Activated T-cell treated with anti-CD3 and anti-CD28 coated beads, Interleukin-2, amount 50 U/mL, for 72 hours (primary cell): ENCODE data around the gene IGFALS. TPM values are rescaled to one million over a fixed set of nuclear protein-coding genes. Genes with fewer than 3 reads are reported as not detected.

ENCODE experiments used
- ATAC-seq, 2 donors: fragments of 150-1000 bp; cut with Tn5 transposase; replicated peaks in 1 of 2; 2 replicates each; pipeline ENCODE4 v1.10.0; 2021; ENCODE audit warnings: moderate library complexity in 2 of 2, mild to moderate bottlenecking in 1 of 2
- DNase-seq, 2 donors: peaks; one replicate each; pipeline ENCODE4 v3.0.0; 2021 to 2022; ENCODE audit warnings: mixed read lengths in 1 of 2
- H3K27ac Mint-ChIP-seq: one replicate; pipeline ENCODE4 v1.8.0; 2022; ENCODE audit warnings: mild to moderate bottlenecking, moderate library complexity, mixed read lengths
- H3K27me3 Mint-ChIP-seq: one replicate; pipeline ENCODE4 v1.8.0; 2022; ENCODE audit warnings: low read depth, mixed read lengths
- H3K36me3 Mint-ChIP-seq, 2 donors: one replicate each; pipeline ENCODE4 v1.8.0; 2022; ENCODE audit warnings: mixed read lengths in 2 of 2, mild to moderate bottlenecking in 1 of 2; ENCODE audit not compliant: insufficient read depth in 2 of 2
- H3K4me1 Mint-ChIP-seq: one replicate; pipeline ENCODE4 v1.8.0; 2022; ENCODE audit warnings: low read depth, mixed read lengths
- H3K4me3 Mint-ChIP-seq, 2 donors: one replicate each; pipeline ENCODE4 v1.8.0; 2022; ENCODE audit warnings: mild to moderate bottlenecking in 2 of 2, mixed read lengths in 2 of 2, moderate library complexity in 2 of 2
- H3K9me3 Mint-ChIP-seq, 2 donors: one replicate each; pipeline ENCODE4 v1.8.0; 2022; ENCODE audit warnings: mixed read lengths in 2 of 2
- total RNA-seq, 2 donors: library from RNA; stranded (reverse); gene quantifications; one replicate each; pipeline ENCODE4 v1.2.3, GENCODE V29; 2022

Gene IGFALS
- total RNA-seq, 2 donors from 2014 or later: 0.14 to 0.37 TPM

DNA sequence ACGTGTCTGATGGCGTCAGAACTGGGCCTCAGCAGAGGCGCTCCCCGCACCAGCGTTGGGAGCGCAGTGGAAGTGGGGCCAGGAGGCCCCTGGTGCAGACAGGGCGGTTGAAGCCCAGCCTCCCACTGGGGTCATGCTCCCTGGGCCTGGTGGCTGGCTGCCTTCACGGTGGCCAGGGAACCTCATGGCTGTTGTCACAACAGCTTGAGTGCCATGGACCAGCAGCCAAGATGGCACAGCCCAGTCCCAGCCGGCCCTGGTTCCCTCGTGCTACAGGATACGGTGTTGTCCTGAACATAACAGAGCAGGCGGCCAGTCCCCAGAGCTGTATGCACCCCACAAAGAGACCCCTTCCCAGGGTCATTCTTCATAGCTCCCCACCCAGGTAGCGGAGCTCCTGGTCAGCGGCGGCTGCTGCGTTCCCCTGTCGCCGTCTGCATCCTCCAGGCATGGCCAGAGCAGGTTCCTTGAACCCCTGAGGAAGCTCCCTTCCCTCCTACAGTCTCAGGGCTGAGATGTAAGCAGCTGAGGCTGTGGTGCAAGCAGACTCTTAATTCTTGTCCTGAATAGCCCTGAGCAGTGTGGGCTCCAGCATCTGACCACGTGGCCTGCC is 51.8 kb downstream of the IGFALS start:
- Mint-ChIP-seq H3K27me3 (no peaks in the 10 kb centered on the region), H3K27ac (no peak overlapping the region), H3K4me1 (no peaks in the 10 kb centered on the region), H3K4me3 (no peak overlapping the region), H3K36me3 (no peaks in the 10 kb centered on the region), H3K9me3 (no peaks in the 10 kb centered on the region)
- ATAC-seq (no peak), DNase-seq (no peak)

GRCh38 chr16:1740781-1741490 is 52.6 kb downstream of the IGFALS start:
- Mint-ChIP-seq H3K4me1 (no peaks in the 10 kb centered on the region), H3K36me3 (no peaks in the 10 kb centered on the region), H3K4me3 (no peak overlapping the region), H3K27me3 (no peaks in the 10 kb centered on the region), H3K9me3 (no peaks in the 10 kb centered on the region), H3K27ac (no peak overlapping the region)
- no peak for DNase-seq
- no peak for ATAC-seq

Other genes starting within 250 kb of the IGFALS start
- gene IFT140, start 181.6 kb downstream of the IGFALS start, total RNA-seq: 10 to 100 TPM; 13.7 to 16.1 TPM
- 10 to 100 TPM; 28.3 to 30.1 TPM for gene CRAMP1, start 181.3 kb downstream of the IGFALS start, total RNA-seq
- gene JPT2, start 115.4 kb downstream of the IGFALS start, total RNA-seq: 10 to 100 TPM; 54.1 to 62.7 TPM
- 100 to 1,000 TPM in 1 of 2 donors, 10 to 100 TPM in 1; 92.7 to 118 TPM for gene MAPK8IP3, start 87.5 kb downstream of the IGFALS start, total RNA-seq
- 10 to 100 TPM; 55.0 to 56.1 TPM for gene NME3, start 22.2 kb downstream of the IGFALS start, total RNA-seq
- gene EME2, start 20.9 kb downstream of the IGFALS start, total RNA-seq: 10 to 100 TPM; 14.4 to 18.6 TPM
- gene MRPS34, start 20.6 kb downstream of the IGFALS start, total RNA-seq: 100 to 1,000 TPM in 1 of 2 donors, 10 to 100 TPM in 1; 86.0 to 123 TPM
- gene SPSB3, start 11.1 kb downstream of the IGFALS start, total RNA-seq: 10 to 100 TPM; 37.1 to 40.1 TPM
- 10 to 100 TPM; 47.8 to 50.1 TPM for gene NUBP2, start 10.7 kb downstream of the IGFALS start, total RNA-seq
- 10 to 100 TPM; 45.0 to 53.5 TPM for gene HAGH, start 33.1 kb upstream of the IGFALS start, total RNA-seq
- 10 to 100 TPM; 11.1 to 13.5 TPM for gene FAHD1, start 33.5 kb upstream of the IGFALS start, total RNA-seq
- gene MEIOB, start 78.5 kb upstream of the IGFALS start, total RNA-seq: under 1 TPM; 0.53 to 0.94 TPM
- gene HS3ST6, start 124.7 kb upstream of the IGFALS start, total RNA-seq: not detected
- gene MSRB1, start 149.5 kb upstream of the IGFALS start, total RNA-seq: 10 to 100 TPM; 17.9 to 18.8 TPM
- under 1 TPM; 0.38 to 0.51 TPM for gene RPL3L, start 161.0 kb upstream of the IGFALS start, total RNA-seq
- gene NDUFB10, start 165.8 kb upstream of the IGFALS start, total RNA-seq: 10 to 100 TPM; 69.3 to 98.3 TPM
- 1,000 to 10,000 TPM; 5,556 to 5,984 TPM for gene RPS2, start 171.1 kb upstream of the IGFALS start, total RNA-seq
- under 1 TPM in 1 of 2 donors, not detected in 1; 0.81 TPM for gene RNF151, start 173.2 kb upstream of the IGFALS start, total RNA-seq
- gene TBL3, start 178.3 kb upstream of the IGFALS start, total RNA-seq: 10 to 100 TPM; 22.6 to 24.4 TPM
- 1 to 10 TPM in 1 of 2 donors, not detected in 1; 1.8 TPM for gene NOXO1, start 187.8 kb upstream of the IGFALS start, total RNA-seq
- gene GFER, start 190.5 kb upstream of the IGFALS start, total RNA-seq: 10 to 100 TPM; 41.4 to 49.3 TPM
- 10 to 100 TPM; 38.6 to 50.9 TPM for gene SYNGR3, start 196.3 kb upstream of the IGFALS start, total RNA-seq
- gene ZNF598, start 216.1 kb upstream of the IGFALS start, total RNA-seq: 100 to 1,000 TPM in 1 of 2 donors, 10 to 100 TPM in 1; 87.1 to 110 TPM
- 1 to 10 TPM; 1.5 to 1.9 TPM for gene NPW, start 226.1 kb upstream of the IGFALS start, total RNA-seq
- gene NHERF2, start 233.2 kb upstream of the IGFALS start, total RNA-seq: 1 to 10 TPM; 2.2 to 3.0 TPM